Stimulated activated CD4-positive, alpha-beta T cell treated with anti-CD3 and anti-CD28 coated beads, Interleukin-4, amount 100 ng/mL, for 1 hour (primary cell): ENCODE results near the gene KLHL3.

Source experiments
- DNase-seq: peaks from one replicate; pipeline ENCODE4 v3.0.0-alpha.2; 2020

The KLHL3 gene

DNA sequence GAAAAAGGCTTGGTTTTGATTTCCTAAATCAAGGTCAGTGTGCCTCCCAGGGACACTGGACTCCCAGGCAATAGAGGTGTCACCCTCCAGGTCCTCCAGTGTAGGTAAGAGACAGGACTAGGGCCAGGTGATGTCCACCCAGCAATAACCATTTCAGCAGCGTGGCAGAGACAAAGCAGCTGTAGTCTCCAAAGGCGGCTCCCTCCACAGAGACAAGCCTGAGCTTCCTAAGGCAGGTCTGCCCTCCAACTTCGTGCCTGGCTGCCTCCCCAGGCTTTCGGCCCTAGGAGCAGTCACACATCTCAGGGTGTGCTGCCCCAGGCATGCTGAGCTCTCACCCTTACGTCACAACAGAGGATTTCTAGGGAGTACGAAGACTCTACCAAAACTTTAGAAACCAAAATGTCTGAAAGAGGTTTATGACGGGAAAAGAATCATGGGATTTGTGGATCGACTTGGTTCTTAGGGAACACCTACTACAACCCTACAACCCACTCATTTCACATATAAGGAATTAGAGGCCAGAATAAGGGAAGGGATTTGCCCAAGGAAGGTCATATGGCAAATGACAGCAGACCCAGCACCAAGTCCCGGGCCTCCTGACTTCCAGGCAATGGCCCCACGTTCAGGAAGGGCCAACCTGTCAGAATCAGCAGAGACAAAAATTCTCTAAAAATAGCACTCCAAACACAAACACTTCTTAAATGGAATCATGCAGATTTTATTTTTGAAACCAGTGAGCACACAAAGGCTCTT, 105.5 kb downstream of the KLHL3 start:
- no peak for DNase-seq

- DNase-seq, result no peak
Measured at GRCh38 chr5:137629646-137630045, 106.2 kb downstream of the KLHL3 start.

DNA sequence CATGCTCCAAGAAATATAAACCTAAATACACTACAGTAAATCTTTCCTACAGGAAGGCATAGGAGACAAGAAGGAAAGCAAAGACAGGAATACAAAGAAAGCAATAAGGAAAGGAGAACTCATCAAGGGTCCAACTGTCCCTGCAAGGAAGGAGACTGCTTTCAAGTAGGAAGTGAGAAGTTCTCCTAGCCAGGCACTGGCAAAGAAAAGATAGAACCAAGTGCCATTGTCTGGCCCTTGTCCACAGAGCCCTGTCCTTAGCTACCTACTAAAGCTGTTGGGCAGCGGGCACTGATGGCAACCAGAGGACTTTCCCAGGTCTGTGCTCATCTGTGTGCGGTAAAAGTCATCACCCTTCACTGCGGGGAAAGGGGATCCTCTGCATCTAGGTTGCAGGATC, 108.2 kb downstream of the KLHL3 start:
- no peak for DNase-seq

GRCh38 chr5:137627293-137627692, 108.6 kb downstream of the KLHL3 start:
- DNase-seq, result no peak

- no peak for DNase-seq
Measured at GRCh38 chr5:137624786-137625349, 111.0 kb downstream of the KLHL3 start.

DNA sequence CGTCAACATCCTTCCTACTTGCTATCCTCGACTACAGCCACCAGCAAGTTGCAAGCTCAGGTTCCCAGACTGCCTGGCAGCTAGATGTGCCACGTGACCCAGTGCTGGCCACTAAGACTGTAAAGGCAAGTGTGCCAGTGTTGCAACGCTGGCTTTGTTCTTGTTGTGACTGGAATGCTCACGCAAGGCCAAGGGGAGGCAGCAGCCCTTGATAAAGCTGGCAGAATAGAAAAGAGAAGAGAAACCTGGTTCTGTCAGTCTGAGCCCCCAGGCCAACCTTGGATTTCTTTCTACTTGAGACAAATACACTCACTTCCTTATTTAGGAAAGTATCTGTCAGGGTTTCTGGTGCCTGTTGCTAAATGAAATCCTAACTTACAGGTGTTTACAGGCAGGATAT, 113.0 kb downstream of the KLHL3 start:
- DNase-seq, result no peak

DNA sequence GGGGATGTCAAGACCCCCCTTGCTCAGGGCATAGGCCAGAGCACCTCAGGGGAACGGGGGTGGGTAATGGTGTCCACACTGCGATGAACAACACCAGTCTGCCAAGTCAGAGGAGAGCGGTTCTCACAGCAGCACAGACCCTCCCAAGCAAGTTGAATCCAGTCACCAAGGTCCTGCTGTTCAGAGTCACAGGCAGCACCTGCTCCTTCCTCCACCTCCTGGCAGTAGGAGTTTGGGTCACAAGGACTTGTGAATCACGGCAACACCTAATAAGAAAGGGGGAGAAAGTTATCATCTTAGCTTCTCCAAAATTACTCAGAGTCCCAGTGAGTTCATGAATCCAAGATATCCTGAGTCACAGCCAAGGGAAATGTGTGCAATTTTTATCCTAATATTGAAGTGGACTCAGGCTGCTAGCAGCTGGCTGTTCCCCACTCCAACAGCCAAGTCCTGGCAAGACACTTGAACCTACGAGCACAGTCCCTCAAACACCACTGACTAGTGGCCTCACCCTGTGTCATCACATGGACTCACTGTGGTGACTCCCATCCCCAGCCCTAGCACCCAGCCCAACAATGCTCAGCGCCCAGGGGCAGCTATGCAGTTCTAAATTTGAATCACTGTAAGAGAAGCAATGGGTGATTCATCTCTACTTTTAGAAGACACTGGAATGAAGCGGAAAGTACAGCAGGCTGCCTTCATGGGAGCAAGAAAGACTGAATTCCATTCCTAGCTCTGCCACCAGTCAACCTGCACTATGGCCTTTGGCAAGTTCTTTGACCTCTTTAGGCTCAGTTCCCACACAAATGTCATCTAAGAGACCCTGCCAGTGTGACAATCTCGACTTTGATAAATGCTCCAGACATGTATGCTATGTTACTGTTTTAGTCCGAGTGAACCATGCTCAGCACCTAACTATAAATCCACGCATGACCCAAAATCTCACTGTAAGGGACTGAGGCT, 113.7 kb downstream of the KLHL3 start:
- DNase-seq, result no peak

GRCh38 chr5:137621306-137621705, 114.6 kb downstream of the KLHL3 start:
- DNase-seq, result no peak

- DNase-seq, result no peak
Measured at GRCh38 chr5:137619191-137619870, 116.6 kb downstream of the KLHL3 start.

GRCh38 chr5:137618476-137618875, 117.4 kb downstream of the KLHL3 start:
- no peak for DNase-seq

DNA sequence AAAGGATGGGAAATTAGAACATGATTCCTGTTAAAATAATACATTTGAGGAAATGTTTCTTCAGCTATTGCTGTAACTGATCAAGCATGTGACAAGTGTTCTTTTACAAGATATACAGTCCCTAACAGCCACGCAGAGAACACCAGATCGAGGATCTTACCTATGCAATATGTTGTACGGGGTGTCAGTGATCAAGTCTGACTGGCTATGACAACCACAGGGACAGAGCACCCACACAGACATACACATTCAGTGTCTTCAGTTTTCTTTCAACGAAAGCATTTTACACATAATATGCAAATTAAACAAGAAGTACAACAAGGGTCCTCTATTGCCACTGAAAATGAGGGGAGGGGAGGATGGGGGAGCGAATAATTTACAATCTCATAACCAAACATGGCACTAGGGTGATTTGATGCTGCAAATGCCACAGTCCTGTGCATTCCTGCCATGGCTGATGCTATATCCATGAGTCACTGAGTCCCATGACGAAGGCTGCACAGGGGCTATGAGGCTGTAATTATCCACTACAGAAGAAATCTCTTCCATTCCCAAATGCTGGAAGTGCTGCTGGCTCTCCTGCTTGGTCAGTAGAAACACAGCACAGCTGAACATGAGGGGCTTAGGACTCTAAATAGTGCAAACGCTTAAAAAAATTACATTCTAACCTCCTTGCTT, 118.2 kb downstream of the KLHL3 start:
- no peak for DNase-seq

DNA sequence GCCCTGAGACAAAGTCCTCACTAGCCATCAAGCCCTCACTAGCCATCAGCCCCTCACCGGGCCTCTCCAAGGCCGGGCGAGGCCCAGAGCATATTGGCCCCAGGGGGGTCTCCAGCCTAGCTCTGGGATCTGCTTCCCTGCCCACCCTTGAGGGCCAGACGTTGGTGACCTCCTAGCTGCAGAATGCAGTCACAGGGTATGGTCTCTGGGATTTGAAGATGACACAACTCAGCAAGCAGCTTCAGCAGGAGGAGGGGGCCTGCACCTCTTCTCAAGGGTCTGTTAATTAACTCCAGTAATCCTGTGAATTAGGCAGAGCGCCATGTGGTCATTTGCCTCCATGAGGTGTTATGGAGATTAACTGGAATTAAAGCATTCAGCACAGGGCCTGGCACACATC, 119.8 kb downstream of the KLHL3 start:
- DNase-seq, result no peak

DNA sequence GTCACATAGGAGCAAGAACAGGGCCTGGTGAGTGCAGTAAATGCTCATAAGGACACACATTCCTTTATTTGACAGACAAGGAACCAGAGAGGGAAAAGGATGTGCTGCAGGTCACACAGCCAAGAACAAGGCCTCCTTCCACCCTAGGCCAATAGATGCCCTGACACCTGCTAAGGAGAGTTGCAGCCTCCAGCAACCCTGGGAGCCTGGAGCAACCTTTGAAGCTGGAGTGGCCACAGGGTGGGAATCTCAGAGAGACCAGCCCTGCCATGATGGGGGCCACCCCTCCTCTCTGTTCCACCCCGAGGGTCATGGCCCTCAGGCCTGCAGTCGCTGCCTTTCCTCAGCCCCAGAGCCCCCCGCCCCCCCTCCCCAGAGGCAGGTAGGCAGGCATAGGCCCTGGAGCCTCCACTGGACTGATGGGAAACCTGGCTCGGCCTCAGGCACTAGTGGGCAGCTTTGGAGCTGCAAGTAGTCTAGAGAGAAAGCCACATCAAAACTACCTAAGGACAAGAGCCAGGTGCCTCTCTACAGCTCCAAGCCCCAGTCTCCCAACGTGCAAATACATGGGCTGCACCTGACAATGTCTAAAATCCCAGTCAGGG, 120.6 kb downstream of the KLHL3 start:
- DNase-seq, result no peak

- no peak for DNase-seq
Measured at GRCh38 chr5:137613554-137614265, 122.2 kb downstream of the KLHL3 start.

- DNase-seq, result no peak
Measured at GRCh38 chr5:137612576-137612975, 123.3 kb downstream of the KLHL3 start.

DNA sequence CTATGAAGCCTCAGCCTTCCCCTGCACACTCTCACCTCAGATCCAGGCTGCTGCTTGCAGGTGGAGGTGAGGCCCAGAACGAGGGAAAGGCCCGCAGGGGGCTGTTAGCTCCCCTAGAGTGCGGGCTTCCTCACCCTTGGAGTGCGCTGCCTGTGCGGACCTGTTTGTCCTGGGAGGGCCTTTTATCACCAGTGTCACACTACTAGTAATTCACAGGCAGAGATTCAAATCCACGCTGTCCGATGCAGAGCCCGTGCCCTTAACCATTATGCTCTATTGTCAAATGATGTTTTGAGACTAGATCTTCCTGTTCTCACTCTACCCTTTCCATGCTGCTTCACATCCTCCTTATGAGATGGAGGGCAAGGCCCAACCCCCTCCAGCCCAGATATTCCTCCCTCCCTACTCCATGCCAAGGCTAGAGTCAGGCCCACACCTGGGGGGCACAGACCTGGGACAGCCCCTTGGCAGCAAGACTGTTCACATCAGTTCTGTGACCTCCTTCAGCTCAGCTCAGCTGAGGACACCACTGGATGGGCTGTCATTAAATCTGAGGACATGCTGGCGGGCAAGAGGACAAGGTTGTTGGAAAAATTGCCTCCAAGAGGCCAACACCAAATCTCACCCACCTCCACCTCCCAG, 124.0 kb downstream of the KLHL3 start:
- DNase-seq, result no peak

DNA sequence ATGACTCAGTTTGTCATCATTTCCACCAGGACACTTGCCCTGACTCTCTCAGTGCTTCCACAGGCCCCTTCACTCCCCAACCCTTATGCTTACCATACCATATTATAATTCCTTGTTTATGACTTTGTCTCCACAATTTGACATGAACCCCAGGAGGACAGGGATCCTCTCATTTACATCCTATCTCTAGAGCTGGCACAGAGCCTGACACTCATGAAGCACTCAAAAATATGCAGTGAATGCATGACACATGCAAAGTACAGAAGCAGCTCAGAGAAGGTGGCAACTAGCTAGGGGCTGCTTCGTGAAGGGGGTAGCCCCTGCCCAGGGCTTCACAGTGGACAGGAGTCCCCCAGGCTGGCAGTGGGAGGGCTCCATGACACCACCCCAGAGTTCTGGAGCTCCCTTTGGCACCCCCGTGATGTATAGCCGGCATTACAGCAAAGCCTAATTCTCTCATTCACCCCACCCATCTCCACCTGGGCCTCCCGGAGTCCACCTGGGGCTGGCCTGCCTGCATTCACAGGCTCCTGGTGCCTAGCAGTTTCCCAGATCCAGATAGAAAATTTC, 124.8 kb downstream of the KLHL3 start:
- DNase-seq, result no peak

- no peak for DNase-seq
Measured at GRCh38 chr5:137610598-137610997, 125.3 kb downstream of the KLHL3 start.

DNA sequence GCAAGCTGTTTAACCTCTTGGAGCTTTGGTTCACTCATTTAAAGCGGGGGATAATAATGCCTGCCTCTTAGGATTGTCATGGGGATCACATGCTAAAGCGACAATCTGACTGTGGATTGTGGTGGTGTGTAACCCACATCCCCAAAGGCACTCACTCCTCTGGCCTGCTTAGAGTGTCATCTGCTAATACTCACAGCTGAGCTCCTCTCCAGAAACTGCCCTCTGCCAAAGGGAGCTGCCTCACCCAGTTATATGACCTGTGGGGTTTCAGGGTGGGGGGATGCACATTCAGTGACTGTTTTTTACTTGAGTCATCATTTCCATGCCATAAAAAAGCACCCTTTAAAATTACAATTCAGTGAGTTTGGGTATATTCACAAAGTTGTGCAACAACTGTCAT, 126.8 kb downstream of the KLHL3 start:
- no peak for DNase-seq

GRCh38 chr5:137607771-137608170, 128.1 kb downstream of the KLHL3 start:
- DNase-seq, result no peak

GRCh38 chr5:137606401-137606800, 129.5 kb downstream of the KLHL3 start:
- DNase-seq, result no peak
